ENCODE results near the gene TMPRSS4. TPM values are rescaled to one million over a fixed set of nuclear protein-coding genes. Genes with fewer than 3 reads are reported as not detected.

TMPRSS4 gene
- total and polyA plus RNA-seq, 4 donors, result 0.08 to 0.33 (median 0.24) TPM; not detected in 1

GRCh38 chr11:118074091-118074685 lies 2.7 kb upstream of the TMPRSS4 start:
- DNase-seq (ENCODE audit: low spot score), result no peak
- Histone ChIP-seq H3K9ac (ENCODE audit: low read depth in 1 of 2, low read length in 2 of 2) (no peak overlapping the region), H3K9me3 (ENCODE audit: control insufficient read depth in 4 of 4, low read length in 3 of 4) (no peaks in the 10 kb centered on the region), H3K4me3 (ENCODE audit: low read depth in 1 of 3, low read length in 3 of 3) (no peak overlapping the region), H3K4me1 (ENCODE audit: control insufficient read depth in 4 of 4, insufficient read depth in 4 of 4, low read length in 3 of 4) (no peaks in the 10 kb centered on the region), H3K36me3 (ENCODE audit: control insufficient read depth in 4 of 4, insufficient read depth in 3 of 4, low read depth in 1 of 4, low read length in 3 of 4) (no peaks in the 10 kb centered on the region), H3K27me3 (ENCODE audit: control insufficient read depth in 4 of 4, insufficient read depth in 4 of 4, low read length in 3 of 4) (peaks cover 0 to 4% (median 0%) of the 10 kb centered on the region in 4 donors), H3K27ac (ENCODE audit: low read depth in 1 of 2, low read length in 2 of 2) (no peak overlapping the region)
- WGBS, result 84% methylated on average over 11 of the region's 11 CpGs
- TF ChIP-seq EGR1 (IDR thresholded peaks at IDR 0.05; ENCODE audit: low read depth in 2 of 2) (no peak), HNF4A (conservative IDR thresholded peaks at IDR 0.05) (no peak), FOXA2 (IDR thresholded peaks at IDR 0.05) (no peak), JUND (IDR thresholded peaks at IDR 0.05) (no peak)

- Histone ChIP-seq H3K9me3 (ENCODE audit: control insufficient read depth in 4 of 4, low read length in 3 of 4) (no peaks in the 10 kb centered on the region), H3K4me1 (ENCODE audit: control insufficient read depth in 4 of 4, insufficient read depth in 4 of 4, low read length in 3 of 4) (no peaks in the 10 kb centered on the region), H3K27ac (ENCODE audit: low read depth in 1 of 2, low read length in 2 of 2) (no peak overlapping the region), H3K4me3 (ENCODE audit: low read depth in 1 of 3, low read length in 3 of 3) (no peak overlapping the region), H3K27me3 (ENCODE audit: control insufficient read depth in 4 of 4, insufficient read depth in 4 of 4, low read length in 3 of 4) (peaks cover 0 to 4% (median 0%) of the 10 kb centered on the region in 4 donors), H3K9ac (ENCODE audit: low read depth in 1 of 2, low read length in 2 of 2) (no peak overlapping the region), H3K36me3 (ENCODE audit: control insufficient read depth in 4 of 4, insufficient read depth in 3 of 4, low read depth in 1 of 4, low read length in 3 of 4) (no peaks in the 10 kb centered on the region)
- no peak for TF ChIP-seq RAD21 (IDR thresholded peaks at IDR 0.05)
- 65% methylated on average over 2 of the region's 2 CpGs for WGBS
- DNase-seq (ENCODE audit: low spot score), result no peak
These were observed 2.1 kb upstream of the TMPRSS4 start for GRCh38 chr11:118074785-118075184.

- H3K9ac ChIP-seq (ENCODE audit: low read depth in 1 of 2, low read length in 2 of 2), result no peak overlapping the region
- no peak overlapping the region for H3K27ac ChIP-seq (ENCODE audit: low read depth in 1 of 2, low read length in 2 of 2)
- H3K27me3 ChIP-seq (ENCODE audit: control insufficient read depth in 4 of 4, insufficient read depth in 4 of 4, low read length in 3 of 4), result no peaks in the 10 kb centered on the region
- no peak for TF ChIP-seq YY1 (IDR thresholded peaks at IDR 0.05)
- no peaks in the 10 kb centered on the region for H3K9me3 ChIP-seq (ENCODE audit: control insufficient read depth in 4 of 4, low read length in 3 of 4)
- no peak overlapping the region for H3K4me3 ChIP-seq (ENCODE audit: low read depth in 1 of 3, low read length in 3 of 3)
- WGBS, result 88% methylated on average over 5 of the region's 5 CpGs
- H3K4me1 ChIP-seq (ENCODE audit: control insufficient read depth in 4 of 4, insufficient read depth in 4 of 4, low read length in 3 of 4), result no peaks in the 10 kb centered on the region
- H3K36me3 ChIP-seq (ENCODE audit: control insufficient read depth in 4 of 4, insufficient read depth in 3 of 4, low read depth in 1 of 4, low read length in 3 of 4), result no peaks in the 10 kb centered on the region
- no peak for DNase-seq (ENCODE audit: low spot score)
These were observed 2.1 kb downstream of the TMPRSS4 start for GRCh38 chr11:118078911-118079411.

- TF ChIP-seq SP1 (IDR thresholded peaks at IDR 0.05) (no peak), ATF3 (IDR thresholded peaks at IDR 0.05) (no peak), JUND (IDR thresholded peaks at IDR 0.05) (no peak), EGR1 (IDR thresholded peaks at IDR 0.05; ENCODE audit: low read depth in 2 of 2) (no peak), YY1 (IDR thresholded peaks at IDR 0.05) (no peak), NR2F2 (IDR thresholded peaks at IDR 0.05) (no peak), GABPA (IDR thresholded peaks at IDR 0.05 in 1 of 2, conservative IDR thresholded peaks at IDR 0.05 in 1 of 2) (no peak), MAX (IDR thresholded peaks at IDR 0.05) (no peak), RAD21 (IDR thresholded peaks at IDR 0.05) (no peak), RXRA (IDR thresholded peaks at IDR 0.05) (no peak)
- DNase-seq (ENCODE audit: low spot score), result no peak
- H3K27ac ChIP-seq (ENCODE audit: low read depth in 1 of 2, low read length in 2 of 2), result no peak overlapping the region
- no peak overlapping the region for H3K9ac ChIP-seq (ENCODE audit: low read depth in 1 of 2, low read length in 2 of 2)
- no peaks in the 10 kb centered on the region for H3K9me3 ChIP-seq (ENCODE audit: control insufficient read depth in 4 of 4, low read length in 3 of 4)
- no peaks in the 10 kb centered on the region for H3K36me3 ChIP-seq (ENCODE audit: control insufficient read depth in 4 of 4, insufficient read depth in 3 of 4, low read depth in 1 of 4, low read length in 3 of 4)
- H3K27me3 ChIP-seq (ENCODE audit: control insufficient read depth in 4 of 4, insufficient read depth in 4 of 4, low read length in 3 of 4), result no peaks in the 10 kb centered on the region
- 83% methylated on average over 10 of the region's 10 CpGs for WGBS
- H3K4me3 ChIP-seq (ENCODE audit: low read depth in 1 of 3, low read length in 3 of 3), result no peak overlapping the region
- H3K4me1 ChIP-seq (ENCODE audit: control insufficient read depth in 4 of 4, insufficient read depth in 4 of 4, low read length in 3 of 4), result peaks cover 0 to 1% (median 0%) of the 10 kb centered on the region in 4 donors
These were observed 2.6 kb downstream of the TMPRSS4 start for GRCh38 chr11:118079491-118079890.
